H1 (cell line): ENCODE measurements around the gene ZMIZ1.

Experiments used
- EGR1 ChIP-seq: IDR thresholded peaks from 2 replicates; pipeline ENCODE4 v1.6.1; 2011; ENCODE audit warnings: low read depth, low read length, borderline replicate concordance
- EZH2 ChIP-seq: fragments of 200-600 bp; sonication (generic); IDR thresholded peaks from 2 replicates; pipeline ENCODE4 v1.7.1; 2012; ENCODE audit warnings: low read depth, mild to moderate bottlenecking, moderate library complexity, low read length, inconsistent platforms; ENCODE audit not compliant: severe bottlenecking
- JUND ChIP-seq: IDR thresholded peaks from 2 replicates; pipeline ENCODE4 v1.6.1; 2011; ENCODE audit warnings: mild to moderate bottlenecking, improper control_type of control experiment, low read length
- MAX ChIP-seq: IDR thresholded peaks from 2 replicates; pipeline ENCODE4 v1.6.1; 2012; ENCODE audit warnings: inconsistent platforms
- NANOG ChIP-seq: IDR thresholded peaks from 2 replicates; pipeline ENCODE4 v1.6.1; 2011; ENCODE audit warnings: low read length, low read depth, mild to moderate bottlenecking, inconsistent platforms; ENCODE audit not compliant: insufficient read depth, poor library complexity, severe bottlenecking
- POLR2A ChIP-seq, 2 experiments: IDR thresholded peaks; 1 replicate in 1 of 2; 2 replicates in 1 of 2; pipeline ENCODE4 v1.6.1; 2011; ENCODE audit warnings: low read depth in 2 of 2, low read length in 2 of 2, mild to moderate bottlenecking in 2 of 2; ENCODE audit errors: control extremely low read depth in 1 of 2
- POLR2AphosphoS5 ChIP-seq: IDR thresholded peaks from 2 replicates; pipeline ENCODE4 v1.6.1; 2011; ENCODE audit warnings: low read depth, low read length
- SP1 ChIP-seq: IDR thresholded peaks from 2 replicates; pipeline ENCODE4 v1.6.1; 2011; ENCODE audit warnings: low read depth, low read length
- TF ChIP-seq, protein P1 (sequence below), 3 experiments: IDR thresholded peaks; 1 replicate in 2 of 3; 2 replicates in 1 of 3; pipeline versions ENCODE4 v1.5.1 to v1.6.1; 2011; ENCODE audit warnings: low read length in 3 of 3, mild to moderate bottlenecking in 3 of 3, inconsistent platforms in 2 of 3, low read depth in 1 of 3, moderate library complexity in 1 of 3; ENCODE audit not compliant: insufficient read depth in 1 of 3; ENCODE audit errors: control extremely low read depth in 1 of 3

DNA sequence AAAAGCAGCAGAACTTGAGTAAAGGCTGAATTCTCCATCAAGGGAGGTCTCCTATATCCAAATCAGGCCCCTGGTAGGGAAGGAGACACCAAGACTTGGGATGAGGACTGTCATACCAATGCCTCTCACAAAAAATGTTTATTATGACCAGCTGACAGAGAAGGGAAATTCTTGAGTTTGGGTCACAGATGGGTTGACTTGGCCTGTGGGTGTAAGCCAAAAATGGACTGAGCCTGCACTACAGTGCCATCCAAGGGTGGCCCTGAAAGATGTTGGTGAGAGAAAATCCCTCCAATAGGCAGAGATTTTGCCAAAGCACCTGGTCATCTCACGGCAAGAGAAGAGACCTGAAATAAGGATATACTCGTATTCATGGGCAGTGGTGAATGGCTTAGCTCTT is 251.6 kb downstream of the ZMIZ1 start:
- TF ChIP-seq POLR2A (IDR thresholded peaks at IDR 0.05; ENCODE audit: control extremely low read depth in 1 of 2, low read depth in 2 of 2, low read length in 2 of 2) (no peak), EZH2 (no peak), JUND (no peak), EGR1 (no peak), NANOG (no peak), POLR2AphosphoS5 (no peak), MAX (no peak), SP1 (no peak)
- TF ChIP-seq, protein P1, sequence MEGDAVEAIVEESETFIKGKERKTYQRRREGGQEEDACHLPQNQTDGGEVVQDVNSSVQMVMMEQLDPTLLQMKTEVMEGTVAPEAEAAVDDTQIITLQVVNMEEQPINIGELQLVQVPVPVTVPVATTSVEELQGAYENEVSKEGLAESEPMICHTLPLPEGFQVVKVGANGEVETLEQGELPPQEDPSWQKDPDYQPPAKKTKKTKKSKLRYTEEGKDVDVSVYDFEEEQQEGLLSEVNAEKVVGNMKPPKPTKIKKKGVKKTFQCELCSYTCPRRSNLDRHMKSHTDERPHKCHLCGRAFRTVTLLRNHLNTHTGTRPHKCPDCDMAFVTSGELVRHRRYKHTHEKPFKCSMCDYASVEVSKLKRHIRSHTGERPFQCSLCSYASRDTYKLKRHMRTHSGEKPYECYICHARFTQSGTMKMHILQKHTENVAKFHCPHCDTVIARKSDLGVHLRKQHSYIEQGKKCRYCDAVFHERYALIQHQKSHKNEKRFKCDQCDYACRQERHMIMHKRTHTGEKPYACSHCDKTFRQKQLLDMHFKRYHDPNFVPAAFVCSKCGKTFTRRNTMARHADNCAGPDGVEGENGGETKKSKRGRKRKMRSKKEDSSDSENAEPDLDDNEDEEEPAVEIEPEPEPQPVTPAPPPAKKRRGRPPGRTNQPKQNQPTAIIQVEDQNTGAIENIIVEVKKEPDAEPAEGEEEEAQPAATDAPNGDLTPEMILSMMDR (IDR thresholded peaks at IDR 0.05; ENCODE audit: control extremely low read depth in 1 of 3, insufficient read depth in 1 of 3, low read depth in 1 of 3, low read length in 3 of 3) = no peak
